Activated CD4-positive, alpha-beta T cell treated with anti-CD3 and anti-CD28 coated beads, Interleukin-2, amount 50 U/mL, for 4 hours (primary cell): ENCODE results near the gene P2RY11.

ENCODE experiments used
- DNase-seq, 2 experiments: peaks; one replicate each; pipeline ENCODE4 v3.0.0-alpha.2; 2020

Gene P2RY11

DNA sequence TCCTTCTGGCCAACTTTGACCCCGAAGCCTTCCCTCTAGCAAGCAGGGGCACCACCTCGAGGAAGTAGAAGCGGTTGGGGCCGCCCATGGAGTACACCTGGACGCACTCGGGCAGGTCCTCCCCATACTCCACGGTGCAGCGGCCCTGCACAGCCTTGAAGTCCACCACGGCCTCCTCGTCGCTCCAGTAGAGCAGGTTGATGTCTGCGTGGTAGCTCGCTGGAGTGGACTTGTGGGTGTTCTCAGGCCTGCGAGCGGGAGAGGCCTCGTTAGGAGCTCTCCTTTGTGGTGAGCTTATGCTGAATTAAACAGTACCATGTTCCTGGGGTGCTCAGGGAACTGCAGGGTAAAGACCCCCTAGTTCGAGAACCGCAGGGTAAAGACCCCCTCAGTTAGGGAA, 30.5 kb downstream of the P2RY11 start:
- DNase-seq = no peak

DNA sequence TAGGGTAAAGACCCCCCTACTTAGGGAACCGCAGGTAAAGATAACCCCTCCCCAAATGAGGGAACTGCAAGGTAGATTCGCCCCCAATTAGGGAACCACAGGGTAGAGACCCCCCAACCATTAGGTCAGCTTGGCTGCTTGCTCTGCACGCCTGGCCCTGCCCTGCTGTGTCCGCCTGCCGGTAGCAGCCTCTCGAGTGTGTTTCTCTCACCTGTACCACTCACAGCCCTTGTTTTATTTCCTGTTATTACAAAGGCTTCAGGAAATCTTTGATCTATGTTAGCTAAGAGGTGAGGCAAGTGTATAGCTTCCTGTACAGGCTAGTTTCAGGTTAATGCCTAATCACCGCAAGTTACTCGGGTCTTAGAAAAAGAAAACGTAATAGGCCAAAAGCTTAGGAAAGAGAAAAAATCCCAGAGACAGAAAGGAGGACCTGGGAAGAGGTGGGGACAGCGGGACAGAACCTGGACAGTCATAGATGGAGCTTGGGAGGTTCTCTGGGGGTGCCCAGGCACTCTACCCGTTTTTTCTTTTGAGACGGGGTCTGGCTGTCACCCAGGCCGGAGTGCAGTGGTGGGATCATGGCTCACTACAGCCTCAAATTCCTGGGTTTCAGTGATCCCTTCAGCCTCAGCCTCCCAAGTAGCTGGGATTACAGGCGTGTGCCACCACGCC, 31.3 kb downstream of the P2RY11 start:
- DNase-seq = peak; percentile 27

DNA sequence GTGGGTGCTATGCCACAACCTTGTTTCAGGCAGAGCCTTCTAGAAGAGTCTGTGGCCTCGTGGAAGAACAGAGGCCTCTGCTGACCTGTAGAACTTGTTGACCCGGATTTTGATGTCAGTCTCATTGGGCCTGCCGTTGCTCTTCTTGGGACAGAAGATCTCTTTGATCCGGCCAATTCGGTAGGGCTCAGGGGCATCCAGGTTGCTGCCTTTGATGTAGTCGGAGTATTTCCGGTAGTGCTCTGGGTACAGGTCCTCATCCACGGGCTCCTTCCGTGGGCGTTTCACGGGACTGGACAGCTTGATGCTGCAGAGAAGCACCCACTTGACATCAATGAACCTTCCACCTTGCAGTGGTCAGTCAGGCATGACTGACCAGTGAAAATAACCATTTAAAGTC, 32.2 kb downstream of the P2RY11 start:
- DNase-seq = no peak

DNA sequence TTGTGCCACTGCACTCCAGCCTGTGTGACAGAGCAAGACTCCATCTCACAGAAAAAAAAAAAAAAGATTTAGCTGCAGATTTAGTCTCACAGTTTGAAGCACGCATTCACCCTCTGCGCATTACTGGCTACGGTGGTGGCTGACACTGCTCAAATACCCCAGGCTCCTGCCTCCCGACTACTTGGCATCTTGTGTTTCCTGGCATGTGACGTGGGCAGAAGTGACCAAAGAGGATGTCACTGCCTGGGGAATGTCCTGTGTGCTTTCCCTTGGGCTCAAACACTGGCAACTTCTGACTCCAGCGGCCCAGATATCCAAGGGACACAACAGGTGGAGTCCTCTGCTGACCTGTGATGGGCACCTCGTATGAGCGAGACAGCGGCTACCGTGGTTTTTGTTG, 32.9 kb downstream of the P2RY11 start:
- DNase-seq = no peak

DNA sequence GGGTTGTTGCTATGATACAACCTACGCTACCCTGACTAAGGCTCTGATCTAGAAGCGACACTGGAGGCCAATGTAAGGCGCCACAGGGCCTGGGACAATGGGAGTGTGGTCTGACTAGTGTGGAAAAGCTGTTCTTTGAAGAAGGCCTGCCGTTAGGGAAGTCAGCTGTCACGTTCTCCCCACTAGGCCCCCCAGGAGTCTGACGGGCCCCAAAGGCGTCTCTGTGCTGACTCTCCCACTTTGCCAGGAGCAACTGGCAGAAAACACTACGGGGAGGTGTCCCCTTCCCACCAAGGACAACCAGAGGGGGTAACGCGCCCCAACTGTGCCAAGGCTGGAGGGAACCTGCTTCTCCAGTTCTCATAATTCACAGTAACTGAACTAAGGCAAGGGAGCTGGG, 33.5 kb downstream of the P2RY11 start:
- DNase-seq = no peak

DNA sequence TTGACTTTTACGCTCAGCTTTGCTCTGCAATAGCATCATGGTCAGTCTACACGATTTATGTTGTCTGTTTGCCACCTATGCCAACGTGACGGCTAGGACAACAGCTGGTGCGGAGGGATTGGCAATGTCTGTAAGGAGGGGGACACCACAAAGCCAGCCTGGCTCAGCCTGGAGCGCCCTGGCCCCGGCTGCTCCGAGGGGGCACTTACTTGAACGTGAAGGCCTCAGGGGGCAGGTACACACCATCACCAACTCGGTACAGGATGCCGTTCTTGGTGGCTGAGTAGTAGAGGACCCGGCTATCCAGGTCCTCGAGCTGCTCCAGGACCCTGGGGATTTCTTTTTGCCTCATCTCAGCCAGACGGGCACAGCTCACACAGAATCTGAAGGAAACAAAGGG, 34.6 kb downstream of the P2RY11 start:
- DNase-seq = no peak

DNA sequence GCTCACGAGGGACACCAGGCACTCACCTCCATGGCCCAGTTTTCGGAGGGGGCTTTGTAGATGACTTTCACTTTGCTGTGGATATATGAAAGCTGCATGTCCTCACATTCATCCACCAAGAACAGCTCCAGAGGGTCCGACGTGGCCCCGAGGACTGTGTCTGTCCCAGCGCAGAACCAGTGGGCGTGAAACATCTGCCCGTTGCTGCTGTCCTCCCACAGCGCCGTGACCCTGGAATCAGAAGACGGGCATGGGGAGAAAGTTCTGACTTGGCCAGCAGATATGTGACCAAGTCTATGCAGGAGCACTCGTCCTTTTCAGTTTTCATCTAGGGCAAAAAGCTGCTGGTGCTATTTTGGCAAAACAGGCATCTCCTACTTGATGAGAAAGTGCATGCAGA, 37.9 kb downstream of the P2RY11 start:
- no peak for DNase-seq

DNA sequence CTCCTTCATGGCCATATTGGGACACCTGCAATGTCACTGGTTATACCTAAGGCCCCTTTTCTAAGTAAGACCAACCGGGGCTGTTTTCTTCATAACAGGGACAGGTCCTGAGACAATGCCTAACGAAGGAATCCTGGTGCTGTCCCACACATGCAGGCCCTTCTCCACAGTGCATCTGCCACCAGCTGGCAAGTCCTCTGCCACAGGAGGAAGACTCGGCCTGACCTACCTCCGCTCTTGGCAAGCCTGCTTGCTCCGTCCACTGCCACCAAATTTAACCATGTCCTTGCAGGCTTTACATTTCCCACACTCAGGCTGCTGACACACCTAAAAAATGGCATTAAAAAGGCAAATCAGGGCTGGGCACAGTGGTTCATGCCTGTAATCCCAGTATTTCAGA, 40.0 kb downstream of the P2RY11 start:
- DNase-seq = no peak

DNA sequence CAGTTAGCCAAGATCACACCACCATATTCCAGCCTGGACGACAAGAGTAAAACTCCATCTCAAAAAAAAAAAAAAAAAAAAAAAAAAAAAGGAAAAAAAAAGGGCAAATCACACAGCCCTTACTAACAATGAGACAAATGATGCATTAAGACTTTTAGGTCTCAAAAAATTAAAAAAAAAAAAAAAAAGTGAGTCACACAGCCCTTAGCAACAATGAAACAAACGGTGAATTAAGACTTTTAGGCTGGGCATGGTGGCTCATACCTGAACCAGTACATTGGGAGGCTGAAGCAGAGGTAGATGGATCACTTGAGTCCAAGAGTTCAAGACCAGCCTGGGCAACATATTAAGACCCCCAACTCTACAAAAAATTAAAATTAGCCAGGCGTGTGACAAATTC, 40.6 kb downstream of the P2RY11 start:
- no peak for DNase-seq

DNA sequence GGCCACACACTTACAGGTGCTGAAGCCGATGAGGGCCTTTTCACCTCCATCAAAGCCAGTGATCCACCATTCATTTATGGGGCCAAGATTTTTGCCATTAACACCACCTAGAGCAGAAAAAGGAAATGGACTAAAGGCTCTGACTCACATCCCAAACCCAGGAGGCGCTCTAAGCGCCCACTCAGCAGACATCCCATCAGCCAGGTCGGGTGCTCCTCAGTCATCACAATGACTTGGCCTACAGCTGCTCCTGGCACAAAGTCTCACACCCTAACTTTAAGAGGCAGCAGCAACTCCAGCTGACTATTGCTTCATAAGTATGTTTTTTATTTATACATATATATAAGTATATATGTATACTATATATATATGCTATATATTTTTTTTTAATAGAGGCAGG, 44.3 kb downstream of the P2RY11 start:
- DNase-seq = no peak

DNA sequence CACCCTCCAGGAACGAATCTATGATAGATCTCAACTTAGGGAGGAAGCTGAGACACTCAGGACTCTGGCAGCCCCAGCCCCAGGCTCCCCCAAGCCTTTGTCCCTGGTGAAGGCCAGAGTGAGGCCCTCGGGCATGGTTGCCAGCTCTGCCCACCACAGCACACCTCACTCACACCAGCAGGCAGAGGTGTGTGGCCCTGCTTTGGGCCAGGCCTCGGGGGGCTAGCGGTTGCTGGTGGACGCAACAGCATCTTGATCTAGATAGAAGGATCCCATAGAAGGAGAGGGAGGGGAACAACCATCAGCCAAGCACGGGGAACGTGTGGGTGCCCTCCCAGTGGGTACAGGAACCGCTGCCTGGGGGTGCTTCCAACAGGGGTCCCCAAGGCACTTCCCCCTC, 46.6 kb downstream of the P2RY11 start:
- no peak for DNase-seq

DNA sequence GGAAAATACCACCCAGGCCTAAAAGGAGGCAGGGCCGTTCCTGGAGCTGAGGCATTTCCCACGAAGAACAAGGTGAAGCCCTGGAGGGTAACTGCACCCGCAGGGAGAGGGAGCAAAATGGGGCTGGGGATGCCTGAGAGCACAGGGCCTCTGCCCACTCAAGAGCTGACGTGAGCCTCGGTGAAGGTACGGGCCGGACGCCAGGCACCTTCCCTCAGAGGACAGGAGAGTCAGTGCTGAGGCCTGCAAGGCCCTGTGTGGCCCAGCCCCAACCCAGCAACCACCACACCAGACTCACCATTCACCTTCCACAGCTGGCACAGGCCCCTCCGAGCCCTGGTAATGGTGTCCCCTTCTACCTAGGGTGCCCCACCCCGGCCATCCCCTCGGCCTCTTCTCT, 47.0 kb downstream of the P2RY11 start:
- DNase-seq = no peak

DNA sequence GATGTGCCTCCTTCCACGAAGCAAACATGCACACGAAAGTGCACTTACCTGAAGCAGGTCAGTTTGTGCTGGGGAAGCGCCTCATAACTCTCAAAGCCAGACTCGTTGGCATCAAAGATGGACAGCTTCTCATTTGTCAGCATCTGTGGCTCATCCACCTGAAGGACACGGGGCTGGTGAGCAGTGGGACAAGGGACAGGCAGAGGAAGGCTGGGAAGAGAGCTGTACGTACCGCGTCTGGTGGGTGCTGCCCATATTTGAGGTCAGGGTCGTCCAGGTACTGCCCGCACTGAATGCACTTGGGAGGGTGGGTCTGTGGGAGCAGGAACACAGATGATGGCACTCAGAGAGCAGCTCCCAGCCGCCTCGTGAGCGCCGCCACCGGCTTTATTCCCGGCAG, 48.1 kb downstream of the P2RY11 start:
- DNase-seq = no peak

DNA sequence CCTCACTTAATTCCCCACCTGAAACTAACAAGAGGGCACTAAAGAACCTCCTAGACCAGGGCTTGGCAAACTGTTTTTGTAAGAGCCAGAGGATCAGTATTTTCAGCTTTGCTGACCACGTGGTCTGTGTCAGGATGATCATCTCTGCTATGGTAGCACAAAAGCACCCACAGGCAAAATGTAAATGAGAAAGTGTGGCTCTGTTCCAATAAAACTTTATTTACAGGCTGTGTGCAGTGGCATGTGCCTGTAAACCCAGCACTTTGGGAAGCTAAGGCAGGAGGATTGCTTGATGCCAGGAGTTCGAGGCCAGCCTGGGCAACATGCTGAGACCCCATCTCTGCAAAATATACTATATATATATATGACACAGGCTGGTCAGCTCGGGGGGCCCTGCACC, 52.0 kb downstream of the P2RY11 start:
- no peak for DNase-seq
